Globus pallidus (tissue), 1 donor: ENCODE measurements around the gene HAUS3.

Experiments used
- DNase-seq: peaks from one replicate; pipeline ENCODE4 v3.0.0-alpha.2; 2015; ENCODE audit warnings: low spot score

The HAUS3 gene

GRCh38 chr4:2241410-2242353, at the start of gene HAUS3, which contains the start of gene POLN:
HAUS3 (minus strand) TSS chr4:2242121; CDS start chr4:2240946, 1,175 bp downstream.
POLN (minus strand) TSS chr4:2242121; CDS start chr4:2229231, 12,890 bp downstream.
- peak; percentile 96 for DNase-seq

- no peak for DNase-seq
Observed at GRCh38 chr4:2290974-2291704, 49.2 kb upstream of the HAUS3 start.

GRCh38 chr4:2290488-2290887, 48.6 kb upstream of the HAUS3 start:
- DNase-seq, result no peak

- DNase-seq, result no peak
Observed at GRCh38 chr4:2289955-2290333, 48.0 kb upstream of the HAUS3 start.

GRCh38 chr4:2289311-2289954, 47.5 kb upstream of the HAUS3 start:
- DNase-seq, result no peak

- DNase-seq, result no peak
Observed at GRCh38 chr4:2288051-2288541, 46.2 kb upstream of the HAUS3 start.

GRCh38 chr4:2287594-2287915, 45.6 kb upstream of the HAUS3 start:
- DNase-seq, result no peak

GRCh38 chr4:2286904-2287593, 45.1 kb upstream of the HAUS3 start:
- no peak for DNase-seq

- no peak for DNase-seq
Observed at GRCh38 chr4:2285613-2286381, 43.9 kb upstream of the HAUS3 start.

GRCh38 chr4:2284934-2285612, 43.2 kb upstream of the HAUS3 start:
- DNase-seq, result no peak

GRCh38 chr4:2284161-2284933, 42.4 kb upstream of the HAUS3 start:
- no peak for DNase-seq

- DNase-seq, result no peak
Observed at GRCh38 chr4:2283199-2283711, 41.3 kb upstream of the HAUS3 start.

GRCh38 chr4:2281575-2282343, 39.8 kb upstream of the HAUS3 start:
- DNase-seq, result no peak

- peak; percentile 58 for DNase-seq
Observed at GRCh38 chr4:2280531-2281300, 38.8 kb upstream of the HAUS3 start.

GRCh38 chr4:2277956-2278355, 36.0 kb upstream of the HAUS3 start:
- DNase-seq, result no peak

- DNase-seq, result no peak
Observed at GRCh38 chr4:2276581-2277325, 34.8 kb upstream of the HAUS3 start.
